GM21529 (cell line): ENCODE measurements around the gene HSP90B1.

Experiments used
- ATAC-seq: cut with Tn5 transposase; IDR thresholded peaks from one replicate; pipeline ENCODE4 v1.9.1; 2021; ENCODE audit not compliant: unreplicated experiment

HSP90B1 gene

GRCh38 chr12:103969391-103969790, 39.2 kb downstream of the HSP90B1 start:
- ATAC-seq, result no peak

- ATAC-seq, result no peak
These were observed 43.7 kb downstream of the HSP90B1 start for GRCh38 chr12:103973909-103974308.

- no peak for ATAC-seq
These were observed 45.2 kb downstream of the HSP90B1 start for GRCh38 chr12:103975368-103975767.

GRCh38 chr12:103978384-103978982, 48.3 kb downstream of the HSP90B1 start:
- ATAC-seq, result no peak

GRCh38 chr12:103986829-103987228, 56.6 kb downstream of the HSP90B1 start:
- ATAC-seq, result no peak

- ATAC-seq, result no peak
These were observed 64.0 kb downstream of the HSP90B1 start for GRCh38 chr12:103994235-103994634.

GRCh38 chr12:103996595-103996994, 66.4 kb downstream of the HSP90B1 start:
- no peak for ATAC-seq

- no peak for ATAC-seq
These were observed 67.2 kb downstream of the HSP90B1 start for GRCh38 chr12:103997286-103997900.
